Measurements from ENCODE around the gene SOS1. TPM values are rescaled to one million over a fixed set of nuclear protein-coding genes. Genes with fewer than 3 reads are reported as not detected.

SOS1 gene
- total and polyA plus RNA-seq, 2 of the 13 experiments (the other 11 are each of a cell fraction or from before 2014, with no cell fraction given): 20.8 to 60.4 TPM

DNA sequence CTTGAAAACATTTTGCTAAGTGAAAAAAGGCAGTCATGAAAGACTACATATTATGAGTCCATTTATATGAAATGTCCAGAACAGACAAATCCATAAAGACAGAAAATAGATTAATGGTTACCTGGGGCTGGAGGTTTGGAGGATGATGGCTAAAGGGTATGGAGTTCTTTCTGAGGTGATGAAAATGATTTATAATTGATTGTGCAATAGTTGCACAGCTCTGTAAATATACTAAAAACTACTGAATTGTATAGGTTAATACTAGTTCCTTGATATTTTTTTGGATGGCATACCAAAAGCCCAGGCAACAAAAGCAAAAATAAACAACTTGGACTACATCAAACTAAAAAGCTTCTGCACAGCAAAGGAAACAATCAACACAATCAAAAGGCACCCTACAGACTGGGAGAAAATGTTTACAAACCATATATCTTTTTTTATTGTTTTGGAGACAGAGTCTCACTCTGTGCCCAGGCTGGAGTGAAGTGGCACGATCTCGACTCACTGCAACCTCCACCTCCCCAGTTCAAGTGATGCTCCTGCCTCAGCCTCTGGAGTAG is 21.5 kb downstream of the SOS1 start:
- peaks cover 96% of the 10 kb centered on the region for H3K79me2 ChIP-seq (ENCODE audit: insufficient read depth, low read length)
- FAIRE-seq (no peak), ATAC-seq (no peak)

GRCh38 chr2:39095624-39096023 is 25.2 kb downstream of the SOS1 start:
- no TSS peak for BruUV-seq (replicated peaks)
- no peak for ATAC-seq
- ChIA-PET CTCF (ENCODE audit: low intra/inter-chr PET ratio, low total read pairs) (no interaction called here), POLR2A (interaction anchor here (1.2 kb wide), 1 partner anchor 16 kb away, joined by 3 read pairs; no protein-coding TSS in a partner anchor)
- no peaks in the 10 kb centered on the region for H3K27me3 ChIP-seq (ENCODE audit: control insufficient read depth in 1 of 2, insufficient read depth in 2 of 2, low read length in 2 of 2)
- H3K4me3 ChIP-seq (replicated peaks in 1 of 3; ENCODE audit: insufficient read depth in 1 of 3, low read depth in 2 of 3, low read length in 3 of 3): no peak overlapping the region
- H3K4me1 ChIP-seq (ENCODE audit: insufficient read depth, low read length): peaks cover 20% of the 10 kb centered on the region; the same call in 1 of the 2 replicates
- no peak for FAIRE-seq
- no peak for DNase-seq (ENCODE audit: low spot score)
- peaks cover 1 to 16% of the 10 kb centered on the region in 2 experiments; a peak in 3 of 5 replicates for H3K36me3 ChIP-seq (replicated peaks in 1 of 2; ENCODE audit: control insufficient read depth in 1 of 2, insufficient read depth in 2 of 2, low read length in 2 of 2)
- 91% methylated on average over 1 of the region's 1 CpG for WGBS (ENCODE audit: low lambda C conversion rate)
- H4K20me1 ChIP-seq (ENCODE audit: insufficient read depth, low read length): peaks cover 59% of the 10 kb centered on the region
- H3K79me2 ChIP-seq (ENCODE audit: insufficient read depth, low read length): peaks cover 93% of the 10 kb centered on the region
- intact Hi-C loops (cut with micrococcal nuclease; ENCODE audit: unreplicated experiment): no loop called here
- no peak overlapping the region for H2AFZ ChIP-seq (ENCODE audit: low read length)
- no peak overlapping the region for H3K27ac ChIP-seq (ENCODE audit: extremely low read length, insufficient read depth, low read length)
- TF ChIP-seq, protein P1, sequence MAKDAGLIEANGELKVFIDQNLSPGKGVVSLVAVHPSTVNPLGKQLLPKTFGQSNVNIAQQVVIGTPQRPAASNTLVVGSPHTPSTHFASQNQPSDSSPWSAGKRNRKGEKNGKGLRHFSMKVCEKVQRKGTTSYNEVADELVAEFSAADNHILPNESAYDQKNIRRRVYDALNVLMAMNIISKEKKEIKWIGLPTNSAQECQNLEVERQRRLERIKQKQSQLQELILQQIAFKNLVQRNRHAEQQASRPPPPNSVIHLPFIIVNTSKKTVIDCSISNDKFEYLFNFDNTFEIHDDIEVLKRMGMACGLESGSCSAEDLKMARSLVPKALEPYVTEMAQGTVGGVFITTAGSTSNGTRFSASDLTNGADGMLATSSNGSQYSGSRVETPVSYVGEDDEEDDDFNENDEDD (CRISPR knock-in tag; IDR thresholded peaks at IDR 0.05; ENCODE audit: borderline replicate concordance): no peak
- TF ChIP-seq ZNF337 (CRISPR knock-in tag; IDR thresholded peaks at IDR 0.05; ENCODE audit: borderline replicate concordance, low read depth) (no peak), KDM5B (CRISPR knock-in tag; IDR thresholded peaks at IDR 0.05; ENCODE audit: borderline replicate concordance) (no peak), RAD51 (IDR thresholded peaks at IDR 0.05; ENCODE audit: borderline replicate concordance) (no peak), ZNF543 (CRISPR knock-in tag; IDR thresholded peaks at IDR 0.05) (no peak), CHD2 (IDR thresholded peaks at IDR 0.05; ENCODE audit: low read depth, low read length) (no peak), ZNF33A (CRISPR knock-in tag; IDR thresholded peaks at IDR 0.05; ENCODE audit: borderline replicate concordance) (no peak), ZNF788 (CRISPR knock-in tag; IDR thresholded peaks at IDR 0.05; ENCODE audit: borderline replicate concordance) (no peak), KLF11 (CRISPR knock-in tag; IDR thresholded peaks at IDR 0.05) (no peak), EZH2 (conservative IDR thresholded peaks at IDR 0.05; ENCODE audit: low read depth, low read length) (no peak), JARID2 (CRISPR knock-in tag; IDR thresholded peaks at IDR 0.05; ENCODE audit: insufficient replicate concordance) (no peak)
- TF ChIP-seq, protein P2, sequence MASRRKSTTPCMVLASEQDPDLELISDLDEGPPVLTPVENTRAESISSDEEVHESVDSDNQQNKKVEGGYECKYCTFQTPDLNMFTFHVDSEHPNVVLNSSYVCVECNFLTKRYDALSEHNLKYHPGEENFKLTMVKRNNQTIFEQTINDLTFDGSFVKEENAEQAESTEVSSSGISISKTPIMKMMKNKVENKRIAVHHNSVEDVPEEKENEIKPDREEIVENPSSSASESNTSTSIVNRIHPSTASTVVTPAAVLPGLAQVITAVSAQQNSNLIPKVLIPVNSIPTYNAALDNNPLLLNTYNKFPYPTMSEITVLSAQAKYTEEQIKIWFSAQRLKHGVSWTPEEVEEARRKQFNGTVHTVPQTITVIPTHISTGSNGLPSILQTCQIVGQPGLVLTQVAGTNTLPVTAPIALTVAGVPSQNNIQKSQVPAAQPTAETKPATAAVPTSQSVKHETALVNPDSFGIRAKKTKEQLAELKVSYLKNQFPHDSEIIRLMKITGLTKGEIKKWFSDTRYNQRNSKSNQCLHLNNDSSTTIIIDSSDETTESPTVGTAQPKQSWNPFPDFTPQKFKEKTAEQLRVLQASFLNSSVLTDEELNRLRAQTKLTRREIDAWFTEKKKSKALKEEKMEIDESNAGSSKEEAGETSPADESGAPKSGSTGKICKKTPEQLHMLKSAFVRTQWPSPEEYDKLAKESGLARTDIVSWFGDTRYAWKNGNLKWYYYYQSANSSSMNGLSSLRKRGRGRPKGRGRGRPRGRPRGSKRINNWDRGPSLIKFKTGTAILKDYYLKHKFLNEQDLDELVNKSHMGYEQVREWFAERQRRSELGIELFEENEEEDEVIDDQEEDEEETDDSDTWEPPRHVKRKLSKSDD (CRISPR knock-in tag; IDR thresholded peaks at IDR 0.05; ENCODE audit: low read depth): no peak
- in situ Hi-C loops (cut with HindIII; ENCODE audit: extremely low pct_ligation_motif_present, low pct_unique_long_range_greater_than_20kb): no loop called here
- no peaks in the 10 kb centered on the region for H3K9me3 ChIP-seq (ENCODE audit: low read length)
- no peak overlapping the region for H3K4me2 ChIP-seq (ENCODE audit: low read depth, low read length)
- no peak overlapping the region for H3K9ac ChIP-seq (ENCODE audit: insufficient read depth, low read depth, low read length)

More for the DNA sequence above, 21.5 kb downstream of the SOS1 start:
- H3K27ac ChIP-seq (ENCODE audit: extremely low read length, insufficient read depth, low read length): no peak overlapping the region
- no peaks in the 10 kb centered on the region for H3K27me3 ChIP-seq (ENCODE audit: control insufficient read depth in 1 of 2, insufficient read depth in 2 of 2, low read length in 2 of 2)
- in situ Hi-C loops (cut with HindIII; ENCODE audit: extremely low pct_ligation_motif_present, low pct_unique_long_range_greater_than_20kb): no loop called here
- DNase-seq (ENCODE audit: low spot score): no peak
- H3K9me3 ChIP-seq (ENCODE audit: low read length): no peaks in the 10 kb centered on the region
- no peak for TF ChIP-seq ZNF674 (CRISPR knock-in tag; IDR thresholded peaks at IDR 0.05; ENCODE audit: low read depth)
- peak; percentile 88 for TF ChIP-seq CEBPB (IDR thresholded peaks at IDR 0.05; ENCODE audit: borderline replicate concordance, low read depth, low read length)
- TF ChIP-seq CEBPG (CRISPR knock-in tag; IDR thresholded peaks at IDR 0.05): peak; percentile 44; the same call in 1 of the 2 replicates
- TF ChIP-seq MAX (IDR thresholded peaks at IDR 0.05): no peak
- BruUV-seq (replicated peaks): no TSS peak
- no peak overlapping the region for H2AFZ ChIP-seq (ENCODE audit: low read length)
- H3K4me2 ChIP-seq (ENCODE audit: low read depth, low read length): no peak overlapping the region
- peaks cover 14% of the 10 kb centered on the region; the same call in 1 of the 2 replicates for H3K4me1 ChIP-seq (ENCODE audit: insufficient read depth, low read length)
- intact Hi-C loops (cut with micrococcal nuclease; ENCODE audit: unreplicated experiment): no loop called here
- H4K20me1 ChIP-seq (ENCODE audit: insufficient read depth, low read length): peaks cover 66% of the 10 kb centered on the region
- ChIA-PET POLR2A (interaction anchor here (1.2 kb wide), 1 partner anchor 21 kb away, joined by 3 read pairs; the partner anchor contains the start of gene SOS1), CTCF (ENCODE audit: low intra/inter-chr PET ratio, low total read pairs) (no interaction called here)
- H3K36me3 ChIP-seq (replicated peaks in 1 of 2; ENCODE audit: control insufficient read depth in 1 of 2, insufficient read depth in 2 of 2, low read length in 2 of 2): peaks cover 1 to 2% of the 10 kb centered on the region in 2 experiments; a peak in 3 of 5 replicates
- WGBS (ENCODE audit: low lambda C conversion rate): 89% methylated on average over 2 of the region's 2 CpGs
- no peak overlapping the region for H3K9ac ChIP-seq (ENCODE audit: insufficient read depth, low read depth, low read length)
- no peak overlapping the region for H3K4me3 ChIP-seq (replicated peaks in 1 of 3; ENCODE audit: insufficient read depth in 1 of 3, low read depth in 2 of 3, low read length in 3 of 3)

Data from HepG2 (cell line).